ENCODE results near the gene RPS15. TPM values are rescaled to one million over a fixed set of nuclear protein-coding genes. Genes with fewer than 3 reads are reported as not detected.
"Not testable (repeated sequence)": the region's sequence is repeated elsewhere in the genome, so short reads cannot be mapped to it uniquely, and the experiment has no call there.

The RPS15 gene
- total and polyA plus RNA-seq, 5 donors = 635 to 1,857 (median 701) TPM

- 65% methylated on average over 21 of the region's 21 CpGs for WGBS
- ATAC-seq (no peak), DNase-seq (peak in 1 of 3 donors; percentile 54)
- H3K9me3 ChIP-seq (ENCODE audit: control insufficient read depth, low read length) = no peaks in the 10 kb centered on the region
- H3K27me3 ChIP-seq (ENCODE audit: control insufficient read depth, insufficient read depth) = no peaks in the 10 kb centered on the region
- intact Hi-C loops (cut with DNase I) = no loop called here
- H3K4me1 ChIP-seq (ENCODE audit: control insufficient read depth, insufficient read depth, low read length) = peaks cover 34% of the 10 kb centered on the region
- no peak overlapping the region for H3K4me3 ChIP-seq (ENCODE audit: low read length)
- H3K27ac ChIP-seq (ENCODE audit: low read length) = no peak overlapping the region
Observed at GRCh38 chr19:1412323-1412923, 25.8 kb upstream of the RPS15 start.

- WGBS = 75% methylated on average over 36 of the region's 36 CpGs
- ATAC-seq = no peak
- H3K4me1 ChIP-seq (ENCODE audit: control insufficient read depth, insufficient read depth, low read length) = peaks cover 41% of the 10 kb centered on the region
Observed at GRCh38 chr19:1412995-1413800, 25.0 kb upstream of the RPS15 start.

GRCh38 chr19:1416014-1416841 is 22.0 kb upstream of the RPS15 start:
- DNase-seq = peak in 1 of 3 donors; percentile 60
- H3K4me1 ChIP-seq (ENCODE audit: control insufficient read depth, insufficient read depth, low read length) = peaks cover 35% of the 10 kb centered on the region
- no peaks in the 10 kb centered on the region for H3K27me3 ChIP-seq (ENCODE audit: control insufficient read depth, insufficient read depth)
- no peak for ATAC-seq
- intact Hi-C loops (cut with DNase I) = no loop called here
- H3K9me3 ChIP-seq (ENCODE audit: control insufficient read depth, low read length) = no peaks in the 10 kb centered on the region
- 52% methylated on average over 28 of the region's 28 CpGs for WGBS
- no peak overlapping the region for H3K4me3 ChIP-seq (ENCODE audit: low read length)
- H3K27ac ChIP-seq (ENCODE audit: low read length) = peak overlapping the region; percentile 55

More at GRCh38 chr19:1412995-1413800, 25.0 kb upstream of the RPS15 start:
- Histone ChIP-seq H3K27ac (ENCODE audit: low read length) (no peak overlapping the region), H3K4me3 (ENCODE audit: low read length) (no peak overlapping the region), H3K9me3 (ENCODE audit: control insufficient read depth, low read length) (no peaks in the 10 kb centered on the region), H3K27me3 (ENCODE audit: control insufficient read depth, insufficient read depth) (no peaks in the 10 kb centered on the region)
- intact Hi-C loops (cut with DNase I) = no loop called here
- DNase-seq = peak in 1 of 3 donors; percentile 67

- intact Hi-C loops (cut with DNase I) = no loop called here
- DNase-seq (peak in 2 of 3 donors; percentile 52 to 57), ATAC-seq (no peak)
- Histone ChIP-seq H3K4me1 (ENCODE audit: control insufficient read depth, insufficient read depth, low read length) (peaks cover 30% of the 10 kb centered on the region), H3K27ac (ENCODE audit: low read length) (no peak overlapping the region), H3K4me3 (ENCODE audit: low read length) (no peak overlapping the region), H3K9me3 (ENCODE audit: control insufficient read depth, low read length) (no peaks in the 10 kb centered on the region), H3K27me3 (ENCODE audit: control insufficient read depth, insufficient read depth) (no peaks in the 10 kb centered on the region)
- WGBS = 81% methylated on average over 21 of the region's 21 CpGs
Observed at GRCh38 chr19:1417145-1417544, 21.1 kb upstream of the RPS15 start.

GRCh38 chr19:1417681-1418495 is 20.3 kb upstream of the RPS15 start:
- no peak overlapping the region for H3K4me3 ChIP-seq (ENCODE audit: low read length)
- H3K27me3 ChIP-seq (ENCODE audit: control insufficient read depth, insufficient read depth) = no peaks in the 10 kb centered on the region
- H3K27ac ChIP-seq (ENCODE audit: low read length) = peak overlapping the region; percentile 6
- ATAC-seq (peak in 1 of 2 donors; percentile 16), DNase-seq (peak in 2 of 3 donors; percentile 60 to 67)
- 47% methylated on average over 30 of the region's 30 CpGs for WGBS
- no peaks in the 10 kb centered on the region for H3K9me3 ChIP-seq (ENCODE audit: control insufficient read depth, low read length)
- intact Hi-C loops (cut with DNase I) = no loop called here
- peaks cover 30% of the 10 kb centered on the region for H3K4me1 ChIP-seq (ENCODE audit: control insufficient read depth, insufficient read depth, low read length)

- no peak overlapping the region for H3K27ac ChIP-seq (ENCODE audit: low read length)
- no peaks in the 10 kb centered on the region for H3K27me3 ChIP-seq (ENCODE audit: control insufficient read depth, insufficient read depth)
- H3K4me1 ChIP-seq (ENCODE audit: control insufficient read depth, insufficient read depth, low read length) = peaks cover 30% of the 10 kb centered on the region
- ATAC-seq = no peak
- DNase-seq = peak in 1 of 3 donors; percentile 58
- H3K9me3 ChIP-seq (ENCODE audit: control insufficient read depth, low read length) = no peaks in the 10 kb centered on the region
- intact Hi-C loops (cut with DNase I) = no loop called here
- H3K4me3 ChIP-seq (ENCODE audit: low read length) = no peak overlapping the region
- 59% methylated on average over 13 of the region's 13 CpGs for WGBS
Observed at GRCh38 chr19:1418496-1418775, 19.8 kb upstream of the RPS15 start.

GRCh38 chr19:1418951-1419738 is 19.1 kb upstream of the RPS15 start:
- ATAC-seq (peak; percentile 28 to 36), DNase-seq (peak in 2 of 3 donors; percentile 53 to 54)
- H3K27me3 ChIP-seq (ENCODE audit: control insufficient read depth, insufficient read depth) = no peaks in the 10 kb centered on the region
- peaks cover 30% of the 10 kb centered on the region for H3K4me1 ChIP-seq (ENCODE audit: control insufficient read depth, insufficient read depth, low read length)
- no peak overlapping the region for H3K4me3 ChIP-seq (ENCODE audit: low read length)
- 67% methylated on average over 21 of the region's 21 CpGs for WGBS
- intact Hi-C loops (cut with DNase I) = no loop called here
- peak overlapping the region; percentile 44 for H3K27ac ChIP-seq (ENCODE audit: low read length)
- H3K9me3 ChIP-seq (ENCODE audit: control insufficient read depth, low read length) = no peaks in the 10 kb centered on the region

- H3K4me3 ChIP-seq (ENCODE audit: low read length); ATAC-seq; H3K9me3 ChIP-seq (ENCODE audit: control insufficient read depth, low read length); DNase-seq; H3K27me3 ChIP-seq (ENCODE audit: control insufficient read depth, insufficient read depth); H3K27ac ChIP-seq (ENCODE audit: low read length); intact Hi-C loops (cut with DNase I): not testable (repeated sequence)
- peaks cover 28% of the 10 kb centered on the region for H3K4me1 ChIP-seq (ENCODE audit: control insufficient read depth, insufficient read depth, low read length)
- 97% methylated on average over 28 of the region's 43 CpGs for WGBS
Observed at GRCh38 chr19:1420085-1420484, 18.1 kb upstream of the RPS15 start.

- intact Hi-C loops (cut with DNase I) = no loop called here
- H3K9me3 ChIP-seq (ENCODE audit: control insufficient read depth, low read length) = no peaks in the 10 kb centered on the region
- DNase-seq (no peak), ATAC-seq (no peak)
- no peaks in the 10 kb centered on the region for H3K27me3 ChIP-seq (ENCODE audit: control insufficient read depth, insufficient read depth)
- H3K4me3 ChIP-seq (ENCODE audit: low read length) = no peak overlapping the region
- H3K4me1 ChIP-seq (ENCODE audit: control insufficient read depth, insufficient read depth, low read length) = peaks cover 25% of the 10 kb centered on the region
- no peak overlapping the region for H3K27ac ChIP-seq (ENCODE audit: low read length)
- 91% methylated on average over 15 of the region's 15 CpGs for WGBS
Observed at GRCh38 chr19:1420590-1420989, 17.6 kb upstream of the RPS15 start.

Measured in right cardiac atrium (tissue), 5 donors.